ENCODE data around the gene RAB37. TPM values are rescaled to one million over a fixed set of nuclear protein-coding genes. Genes with fewer than 3 reads are reported as not detected.

The RAB37 gene
- total RNA-seq, 4 donors from 2014 or later: 0.87 to 4.4 (median 2.3) TPM

DNA sequence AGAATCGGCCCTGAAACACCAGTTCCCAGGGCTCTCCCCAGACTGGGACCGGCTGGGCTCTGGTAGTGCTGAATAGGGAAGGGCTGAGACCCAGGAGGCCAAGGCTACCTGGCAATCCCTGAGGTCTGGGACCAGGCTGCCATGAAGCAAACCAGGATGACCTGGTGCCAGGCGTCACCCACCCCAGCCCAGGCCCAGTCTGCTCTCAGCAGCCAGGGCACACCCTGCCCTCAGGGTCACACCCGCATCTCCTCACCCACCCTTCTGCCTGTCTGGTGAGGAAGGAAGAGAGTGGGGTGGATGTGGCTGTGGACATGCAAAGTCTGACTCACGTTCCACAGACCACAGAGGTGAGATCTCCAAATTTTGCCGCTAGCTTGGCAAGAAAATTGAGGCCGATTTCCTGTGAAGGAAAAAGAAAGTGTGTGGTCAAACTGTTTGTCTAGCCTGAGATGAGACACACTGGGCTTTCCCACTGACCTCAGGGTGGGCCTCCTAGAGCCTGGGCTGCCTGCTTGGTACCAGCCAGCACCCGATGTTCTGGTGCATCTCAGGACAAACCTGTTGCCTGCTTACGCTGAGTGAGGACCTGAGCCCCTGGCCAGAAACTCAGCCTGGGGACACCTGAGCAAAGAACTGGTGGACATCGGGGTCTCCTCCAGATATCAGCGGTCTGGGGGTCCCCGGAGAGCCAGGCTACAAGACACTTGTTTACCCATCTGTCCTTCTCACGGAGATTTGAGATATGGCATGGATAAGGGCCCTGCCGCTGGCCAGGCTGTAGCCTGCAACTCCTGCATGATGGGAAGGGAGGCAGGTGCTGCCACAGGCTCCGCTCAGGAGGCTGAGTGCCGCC is 6.3 kb upstream of the RAB37 start:
- peaks cover 0 to 43% of the 10 kb centered on the region in 2 donors for H3K27me3 ChIP-seq
- TF ChIP-seq, protein P1, sequence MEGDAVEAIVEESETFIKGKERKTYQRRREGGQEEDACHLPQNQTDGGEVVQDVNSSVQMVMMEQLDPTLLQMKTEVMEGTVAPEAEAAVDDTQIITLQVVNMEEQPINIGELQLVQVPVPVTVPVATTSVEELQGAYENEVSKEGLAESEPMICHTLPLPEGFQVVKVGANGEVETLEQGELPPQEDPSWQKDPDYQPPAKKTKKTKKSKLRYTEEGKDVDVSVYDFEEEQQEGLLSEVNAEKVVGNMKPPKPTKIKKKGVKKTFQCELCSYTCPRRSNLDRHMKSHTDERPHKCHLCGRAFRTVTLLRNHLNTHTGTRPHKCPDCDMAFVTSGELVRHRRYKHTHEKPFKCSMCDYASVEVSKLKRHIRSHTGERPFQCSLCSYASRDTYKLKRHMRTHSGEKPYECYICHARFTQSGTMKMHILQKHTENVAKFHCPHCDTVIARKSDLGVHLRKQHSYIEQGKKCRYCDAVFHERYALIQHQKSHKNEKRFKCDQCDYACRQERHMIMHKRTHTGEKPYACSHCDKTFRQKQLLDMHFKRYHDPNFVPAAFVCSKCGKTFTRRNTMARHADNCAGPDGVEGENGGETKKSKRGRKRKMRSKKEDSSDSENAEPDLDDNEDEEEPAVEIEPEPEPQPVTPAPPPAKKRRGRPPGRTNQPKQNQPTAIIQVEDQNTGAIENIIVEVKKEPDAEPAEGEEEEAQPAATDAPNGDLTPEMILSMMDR (IDR thresholded peaks at IDR 0.05): no peak
- TF ChIP-seq EP300 (IDR thresholded peaks at IDR 0.05): no peak
- no peak for TF ChIP-seq POLR2A (IDR thresholded peaks at IDR 0.05)
- H3K4me3 ChIP-seq: no peak overlapping the region
- no peaks in the 10 kb centered on the region for H3K36me3 ChIP-seq
- H3K9me3 ChIP-seq: no peaks in the 10 kb centered on the region
- no peak for DNase-seq (ENCODE audit: low spot score in 2 of 2)
- H3K27ac ChIP-seq: no peak overlapping the region
- 81 to 84% methylated on average over 13 to 16 of the region's 16 CpGs for WGBS, 2 donors
- no peaks in the 10 kb centered on the region for H3K4me1 ChIP-seq

DNA sequence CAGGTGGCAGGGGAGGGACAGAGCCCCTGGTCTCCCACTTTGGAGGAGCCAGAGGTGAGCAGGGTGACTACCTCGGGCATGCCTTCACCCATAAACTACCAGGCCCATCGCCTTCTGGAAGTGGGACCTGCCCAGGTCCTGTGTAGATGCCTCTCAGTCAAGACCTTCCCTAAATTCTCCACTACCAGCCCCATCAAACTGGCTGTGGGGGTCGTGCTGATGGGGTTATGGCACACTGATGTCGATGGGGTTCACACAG is 5.8 kb upstream of the RAB37 start:
- DNase-seq (ENCODE audit: low spot score in 2 of 2): no peak
- no peaks in the 10 kb centered on the region for H3K9me3 ChIP-seq
- WGBS, 2 donors: 72 to 79% methylated on average over 4 of the region's 4 CpGs
- no peak overlapping the region for H3K4me3 ChIP-seq
- no peaks in the 10 kb centered on the region for H3K36me3 ChIP-seq
- peaks cover 0 to 48% of the 10 kb centered on the region in 2 donors for H3K27me3 ChIP-seq
- H3K27ac ChIP-seq: no peak overlapping the region
- H3K4me1 ChIP-seq: peaks cover 0 to 2% (median under 1%) of the 10 kb centered on the region in 4 donors
- TF ChIP-seq EP300 (IDR thresholded peaks at IDR 0.05): no peak
- no peak for TF ChIP-seq POLR2A (IDR thresholded peaks at IDR 0.05)
- TF ChIP-seq, protein P1 (IDR thresholded peaks at IDR 0.05): no peak

DNA sequence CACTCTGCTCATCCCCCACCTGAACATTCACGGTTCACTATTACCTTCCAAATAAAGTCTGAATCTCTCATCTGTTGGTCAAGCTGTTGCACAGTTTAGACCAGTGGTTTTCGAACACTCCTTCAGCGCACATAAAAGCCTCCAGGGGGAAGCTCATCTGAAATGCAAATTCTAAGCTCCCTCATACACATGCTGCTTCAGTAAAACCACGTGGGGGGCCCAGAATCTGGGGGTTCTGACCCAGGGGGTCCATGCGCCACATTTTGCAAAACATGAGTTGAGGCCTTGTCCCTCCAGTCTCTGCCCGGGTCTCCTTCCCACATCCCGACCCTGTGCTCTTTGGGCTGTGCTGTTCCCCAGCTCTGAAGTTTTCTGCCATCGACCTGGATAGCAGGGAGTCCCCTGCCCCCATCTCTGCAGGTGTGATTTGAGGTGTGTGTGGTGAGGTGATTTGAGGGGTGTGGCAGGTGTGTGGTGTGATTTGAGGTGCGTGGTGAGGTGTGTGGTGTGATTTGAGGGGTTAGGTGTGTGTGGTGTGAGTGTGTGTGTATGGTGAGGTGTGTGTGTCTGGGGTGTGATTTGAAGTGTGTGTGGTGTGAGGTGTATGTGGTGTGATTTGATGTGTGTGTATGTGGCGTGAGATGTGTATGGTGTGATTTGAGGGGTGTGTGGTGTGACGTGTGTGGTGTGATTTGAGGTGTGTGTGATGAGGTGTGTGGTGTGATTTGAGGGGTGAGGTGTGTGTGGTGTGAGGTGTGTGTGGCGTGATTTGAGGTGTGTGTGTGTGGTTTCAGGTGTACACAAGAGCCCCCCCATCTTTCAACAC is 4.8 kb upstream of the RAB37 start:
- H3K27me3 ChIP-seq: peaks cover 0 to 58% of the 10 kb centered on the region in 2 donors
- 74 to 76% methylated on average over 12 of the region's 12 CpGs for WGBS, 2 donors
- TF ChIP-seq, protein P1 (IDR thresholded peaks at IDR 0.05): no peak
- no peak for TF ChIP-seq POLR2A (IDR thresholded peaks at IDR 0.05)
- no peak for TF ChIP-seq EP300 (IDR thresholded peaks at IDR 0.05)
- peaks cover 0 to 12% (median 9%) of the 10 kb centered on the region in 4 donors for H3K4me1 ChIP-seq
- H3K27ac ChIP-seq: no peak overlapping the region
- no peaks in the 10 kb centered on the region for H3K36me3 ChIP-seq
- no peak overlapping the region for H3K4me3 ChIP-seq
- no peak for DNase-seq (ENCODE audit: low spot score in 2 of 2)
- no peaks in the 10 kb centered on the region for H3K9me3 ChIP-seq

GRCh38 chr17:74733365-74734122 is 3.5 kb upstream of the RAB37 start:
- DNase-seq (ENCODE audit: low spot score in 2 of 2): no peak
- 60% methylated on average over 8 to 9 of the region's 9 CpGs for WGBS, 2 donors
- Histone ChIP-seq H3K27ac (no peak overlapping the region), H3K4me1 (peaks cover 0 to 25% (median 21%) of the 10 kb centered on the region in 4 donors), H3K36me3 (no peaks in the 10 kb centered on the region), H3K9me3 (no peaks in the 10 kb centered on the region), H3K4me3 (no peak overlapping the region), H3K27me3 (peaks cover 0 to 71% of the 10 kb centered on the region in 2 donors)
- TF ChIP-seq, protein P1 (IDR thresholded peaks at IDR 0.05): no peak
- no peak for TF ChIP-seq POLR2A (IDR thresholded peaks at IDR 0.05)
- TF ChIP-seq EP300 (IDR thresholded peaks at IDR 0.05): no peak

Measured in tibial nerve (tissue), 4 donors.